Ovary (tissue), 9 donors: Measurements from ENCODE around the gene SLC25A11. TPM values are rescaled to one million over a fixed set of nuclear protein-coding genes. Genes with fewer than 3 reads are reported as not detected.
A peak's percentile ranks its signal among the peaks of the same experiment; 100 is the strongest.

Experiments
- DNase-seq, 5 donors: peaks; one replicate each; pipeline ENCODE4 v3.0.0-alpha.2; 2019 to 2020
- H3K27ac ChIP-seq, 2 donors: fragments of 200-600 bp; one replicate each; pipeline versions ENCODE4 v1.5.1 to v1.8.0; 2019 to 2022
- H3K27me3 ChIP-seq: fragments of 200-600 bp; one replicate; pipeline ENCODE4 v1.8.0; 2022
- H3K36me3 ChIP-seq: fragments of 200-600 bp; sonication (generic); one replicate; pipeline ENCODE4 v1.5.1; 2019
- H3K4me1 ChIP-seq: one replicate; pipeline ENCODE4 v1.8.1; 2013; ENCODE audit warnings: mild to moderate bottlenecking, moderate library complexity; ENCODE audit not compliant: insufficient read depth
- H3K4me3 ChIP-seq: fragments of 200-600 bp; sonication (generic); one replicate; pipeline ENCODE4 v1.5.1; 2017
- H3K9me3 ChIP-seq, 2 donors: fragments of 200-600 bp in 1 of 2; sonication (generic) in 1 of 2; one replicate each; pipeline versions ENCODE4 v1.5.1 to v1.8.1; 2013 to 2019; ENCODE audit warnings: mild to moderate bottlenecking in 1 of 2, moderate library complexity in 1 of 2
- CTCF ChIP-seq, 3 donors: fragments of 450-650 bp in 2 of 3; fragments of 200-600 bp in 1 of 3; IDR thresholded peaks; one replicate each; pipeline versions ENCODE4 v1.5.1 to v1.8.0; 2016 to 2022; ENCODE audit warnings: antibody characterized with exemption in 3 of 3, mild to moderate bottlenecking in 1 of 3
- EP300 ChIP-seq: sonication (generic); formaldehyde crosslinking; IDR thresholded peaks from one replicate; pipeline ENCODE4 v1.6.1; 2017; ENCODE audit warnings: antibody characterized with exemption
- POLR2A ChIP-seq: fragments of 450-650 bp; IDR thresholded peaks from one replicate; pipeline ENCODE4 v1.6.1; 2017; ENCODE audit warnings: antibody characterized with exemption, mild to moderate bottlenecking, moderate library complexity
- WGBS, 3 donors: extraction: QIAGEN DNeasy Blood & Tissue Kit in 1 of 3; methylation state at CpG; one replicate each; pipeline versions ENCODE4 v1.1.5 to v1.1.7; 2013 to 2017; 5-methylcytosine and 5-hydroxymethylcytosine counted together
- intact Hi-C, 4 donors: fragments of 100-400 bp; cut with DNase I; formaldehyde crosslinking; loops; one replicate each; pipeline versions ENCODE4 v1.11.0 to v1.15.1; 2022 to 2023
- polyA plus RNA-seq, 2 donors: library from polyadenylated mRNA; stranded (reverse); fragments of 200-250 nt in 1 of 2; fragments of 350-450 nt in 1 of 2; fragmentation: Illumina TruSeq in 1 of 2; extraction: RNeasy Lipid Tissue Mini Kit (QIAGEN cat#74804) in 1 of 2; gene quantifications; one replicate each; pipeline ENCODE4 v1.2.3, GENCODE V29; 2013 to 2014
- total RNA-seq, 7 donors: library from RNA; depleted of rRNA in 2 of 7; stranded (reverse); fragments of >200 nt in 2 of 7; fragmentation: NEBNext Ultra II Directional in 3 of 7; extraction: Animal tissue kit (Norgen Biotek cat#: 25700) in 3 of 7; gene quantifications; one replicate each; pipeline versions ENCODE4 v1.1.0 to v1.2.4, GENCODE V29; 2016 to 2023
- donor health status: DM: no; HTN: no; CAD: no; lungs with moderate emphysema.
- donor health status: DM: no; HTN: no; CAD: no.
- donor health status: Bipolar disorder and iron deficiency.
- donor health status: DM: yes; HTN: yes; CAD: no.
- donor health status: DM: no; HTN: no; CAD: no.
- donor health status: DM: yes; HTN: yes; CAD: no.

SLC25A11 gene
- total and polyA plus RNA-seq, 9 donors, result 12.7 to 55.4 (median 42.3) TPM

- Histone ChIP-seq H3K27me3 (no peaks in the 10 kb centered on the region), H3K4me3 (no peak overlapping the region), H3K4me1 (peaks cover 5% of the 10 kb centered on the region), H3K36me3 (no peaks in the 10 kb centered on the region), H3K9me3 (no peaks in the 10 kb centered on the region), H3K27ac (no peak overlapping the region)
- intact Hi-C loops, result no loop called here
- TF ChIP-seq CTCF (IDR thresholded peaks at IDR 0.05) (no peak), EP300 (no peak), POLR2A (no peak)
- 16 to 20% (median 19%) methylated on average over 4 of the region's 4 CpGs for WGBS, 3 donors
- no peak for DNase-seq
Measured at GRCh38 chr17:4945944-4946280, 6.1 kb upstream of the SLC25A11 start.

- H3K27ac ChIP-seq, result no peak overlapping the region
- no peak overlapping the region for H3K4me3 ChIP-seq
- peaks cover 6% of the 10 kb centered on the region for H3K4me1 ChIP-seq
- H3K27me3 ChIP-seq, result no peaks in the 10 kb centered on the region
- intact Hi-C loops, result no loop called here
- no peak for TF ChIP-seq EP300
- TF ChIP-seq CTCF (IDR thresholded peaks at IDR 0.05), result no peak
- TF ChIP-seq POLR2A, result no peak
- H3K9me3 ChIP-seq, result no peaks in the 10 kb centered on the region
- 32 to 41% (median 34%) methylated on average over 7 of the region's 7 CpGs for WGBS, 3 donors
- peak in 4 of 5 donors; percentile 59 to 83 (median 62) for DNase-seq
- no peaks in the 10 kb centered on the region for H3K36me3 ChIP-seq
Measured at GRCh38 chr17:4945176-4945943, 5.5 kb upstream of the SLC25A11 start.

- WGBS, 3 donors, result 51 to 58% (median 55%) methylated on average over 8 of the region's 8 CpGs
- no peaks in the 10 kb centered on the region for H3K36me3 ChIP-seq
- no peaks in the 10 kb centered on the region for H3K9me3 ChIP-seq
- H3K27ac ChIP-seq, result no peak overlapping the region
- DNase-seq, result no peak
- H3K4me1 ChIP-seq, result peaks cover 6% of the 10 kb centered on the region
- TF ChIP-seq EP300 (no peak), POLR2A (no peak), CTCF (IDR thresholded peaks at IDR 0.05) (no peak)
- no peak overlapping the region for H3K4me3 ChIP-seq
- intact Hi-C loops, result no loop called here
- H3K27me3 ChIP-seq, result no peaks in the 10 kb centered on the region
Measured at GRCh38 chr17:4944554-4945175, 4.8 kb upstream of the SLC25A11 start.

DNA sequence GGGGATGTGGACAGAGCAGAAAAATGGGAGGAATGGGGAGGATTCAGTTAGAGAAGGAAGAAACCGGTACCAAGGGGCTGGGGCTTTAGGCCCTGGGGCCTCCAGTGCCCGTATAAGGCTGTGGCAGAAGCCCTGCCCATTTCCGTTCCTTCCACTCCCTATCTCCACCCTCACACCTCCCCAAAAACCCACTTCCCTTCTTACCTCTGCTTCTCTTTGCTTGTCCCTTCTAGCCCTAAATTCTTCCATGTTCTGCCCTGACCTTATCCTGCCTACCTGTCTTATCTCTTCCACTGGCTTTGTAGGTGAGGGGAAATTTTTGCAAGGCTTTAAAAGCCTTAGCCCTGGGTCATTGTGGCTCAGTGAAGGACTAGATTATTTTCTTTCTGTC, 4.3 kb upstream of the SLC25A11 start:
- Histone ChIP-seq H3K9me3 (no peaks in the 10 kb centered on the region), H3K36me3 (no peaks in the 10 kb centered on the region), H3K4me1 (peaks cover 6% of the 10 kb centered on the region), H3K4me3 (no peak overlapping the region), H3K27ac (no peak overlapping the region), H3K27me3 (no peaks in the 10 kb centered on the region)
- TF ChIP-seq EP300, result no peak
- no peak for TF ChIP-seq POLR2A
- TF ChIP-seq CTCF (IDR thresholded peaks at IDR 0.05), result no peak
- no peak for DNase-seq
- intact Hi-C loops, result no loop called here
- WGBS, 3 donors, result 46 to 50% (median 49%) methylated on average over 3 of the region's 3 CpGs
